Measurements from ENCODE around the gene POLD2.

- TF ChIP-seq CTCF (IDR thresholded peaks at IDR 0.05) (no peak), POLR2A (IDR thresholded peaks at IDR 0.05) (no peak)
Measured at GRCh38 chr7:44066111-44066460, 57.3 kb downstream of the POLD2 start.
